GM23338 (cell line): ENCODE data around the gene RHO. TPM values are rescaled to one million over a fixed set of nuclear protein-coding genes. Genes with fewer than 3 reads are reported as not detected.

ENCODE experiments used
- ATAC-seq: fragments of 200-7000 bp; cut with Tn5 transposase; 3 replicates; pipeline ENCODE4 v1.9.1; 2020
- DNase-seq: peaks from one replicate; pipeline ENCODE4 v3.0.0-alpha.2; 2015; ENCODE audit warnings: low spot score
- H2AFZ ChIP-seq: fragments of 200-600 bp; sonication (generic); 2 replicates; pipeline ENCODE4 v1.8.0; 2016; ENCODE audit warnings: antibody characterized with exemption, mild to moderate bottlenecking, moderate library complexity
- H3F3A ChIP-seq: fragments of 200-600 bp; sonication (generic); replicated peaks from 2 replicates; pipeline ENCODE4 v1.8.0; 2017; ENCODE audit warnings: antibody characterized with exemption, mixed run types, low read depth
- H3K27ac ChIP-seq: fragments of 200-600 bp; sonication (generic); 2 replicates; pipeline ENCODE4 v1.6.1; 2016; ENCODE audit warnings: low read depth
- H3K27me3 ChIP-seq: fragments of 200-600 bp; sonication (generic); 2 replicates; pipeline ENCODE4 v1.8.0; 2016; ENCODE audit warnings: mild to moderate bottlenecking, mixed run types, moderate library complexity; ENCODE audit not compliant: insufficient read depth
- H3K36me3 ChIP-seq: fragments of 200-600 bp; sonication (generic); 2 replicates; pipeline ENCODE4 v1.8.0; 2016; ENCODE audit warnings: mild to moderate bottlenecking; ENCODE audit not compliant: insufficient read depth
- H3K4me1 ChIP-seq: fragments of 200-600 bp; sonication (generic); 2 replicates; pipeline ENCODE4 v1.8.0; 2016; ENCODE audit warnings: mild to moderate bottlenecking, moderate library complexity; ENCODE audit not compliant: insufficient read depth
- H3K4me2 ChIP-seq: fragments of 200-600 bp; sonication (generic); 2 replicates; pipeline ENCODE4 v1.7.1; 2017; ENCODE audit warnings: mixed run types
- H3K4me3 ChIP-seq: fragments of 200-600 bp; sonication (generic); 2 replicates; pipeline ENCODE4 v1.6.1; 2016; ENCODE audit warnings: mixed run types
- H3K79me2 ChIP-seq: fragments of 200-600 bp; sonication (generic); replicated peaks from 2 replicates; pipeline ENCODE4 v1.8.0; 2017; ENCODE audit warnings: mild to moderate bottlenecking; ENCODE audit not compliant: insufficient read depth
- H3K9me2 ChIP-seq: fragments of 200-600 bp; sonication (generic); 2 replicates; pipeline ENCODE4 v1.8.0; 2017; ENCODE audit not compliant: insufficient read depth
- H4K20me1 ChIP-seq: fragments of 200-600 bp; sonication (generic); replicated peaks from 2 replicates; pipeline ENCODE4 v1.8.0; 2017; ENCODE audit warnings: mild to moderate bottlenecking; ENCODE audit not compliant: insufficient read depth
- H3K27ac Mint-ChIP-seq: 2 replicates; pipeline ENCODE4 v1.8.0; 2020; ENCODE audit warnings: inconsistent platforms, mild to moderate bottlenecking, moderate library complexity, mixed read lengths
- H3K27me3 Mint-ChIP-seq: 3 replicates; pipeline ENCODE4 v1.8.0; 2022; ENCODE audit warnings: low read depth, mild to moderate bottlenecking, moderate library complexity, mixed read lengths, inconsistent platforms; ENCODE audit not compliant: insufficient read depth, poor library complexity
- H3K36me3 Mint-ChIP-seq: 3 replicates; pipeline ENCODE4 v1.8.0; 2021; ENCODE audit warnings: low read depth, mild to moderate bottlenecking, inconsistent platforms, moderate library complexity, mixed read lengths
- H3K4me1 Mint-ChIP-seq: 3 replicates; pipeline ENCODE4 v1.8.0; 2020; ENCODE audit warnings: mild to moderate bottlenecking, inconsistent platforms, mixed read lengths
- H3K4me3 Mint-ChIP-seq: 3 replicates; pipeline ENCODE4 v1.8.0; 2021; ENCODE audit warnings: moderate library complexity, mild to moderate bottlenecking, inconsistent platforms, mixed read lengths
- H3K9me3 Mint-ChIP-seq: 3 replicates; pipeline ENCODE4 v1.8.0; 2020; ENCODE audit warnings: moderate library complexity, mild to moderate bottlenecking, inconsistent platforms, mixed read lengths
- CREB1 ChIP-seq: fragments of 250-450 bp; sonication (Bioruptor Pico); IDR thresholded peaks from 2 replicates; pipeline ENCODE4 v1.5.0; 2020; ENCODE audit warnings: low read depth, mild to moderate bottlenecking, moderate library complexity
- EZH2phosphoT487 ChIP-seq: fragments of 200-600 bp; sonication (generic); IDR thresholded peaks from one replicate; pipeline ENCODE4 v1.8.1; 2018; ENCODE audit warnings: antibody characterized with exemption; ENCODE audit not compliant: unreplicated experiment
- NANOG ChIP-seq: IDR thresholded peaks from 2 replicates; pipeline ENCODE4 v1.6.1; 2016; ENCODE audit warnings: antibody characterized with exemption, borderline replicate concordance
- POLR2AphosphoS5 ChIP-seq: IDR thresholded peaks from 2 replicates; pipeline ENCODE4 v1.6.1; 2016; ENCODE audit warnings: antibody characterized with exemption, low read depth
- STAT1 ChIP-seq: IDR thresholded peaks from one replicate; pipeline ENCODE4 v1.6.1; 2016; ENCODE audit warnings: antibody characterized with exemption; ENCODE audit not compliant: unreplicated experiment
- polyA plus RNA-seq: library from polyadenylated mRNA; unstranded; fragments of >200 nt; fragmentation: Nextera tagmentation; extraction: Ambion mirVana; gene quantifications from 2 replicates; pipeline ENCODE4 v1.2.1, GENCODE V29; 2016
- total RNA-seq: library from RNA; depleted of rRNA; stranded (reverse); fragments of >200 nt; shearing (Covaris generic); gene quantifications from 2 replicates; pipeline ENCODE4 v1.2.3, GENCODE V29; 2014
- TF ChIP-seq, protein P1 (sequence below): IDR thresholded peaks from one replicate; pipeline ENCODE4 v1.6.1; 2018; ENCODE audit warnings: antibody characterized with exemption; ENCODE audit not compliant: unreplicated experiment
- TF ChIP-seq, protein P2 (sequence below), 2 experiments: fragments of 200-600 bp in 1 of 2; sonication (generic) in 1 of 2; conservative IDR thresholded peaks; 2 replicates each; pipeline versions ENCODE4 v1.5.1 to v1.6.1; 2016 to 2017; ENCODE audit warnings: antibody characterized with exemption in 2 of 2, low read depth in 2 of 2, mild to moderate bottlenecking in 2 of 2, moderate library complexity in 1 of 2
- TF ChIP-seq, protein P3 (sequence below): fragments of 250-450 bp; sonication (Bioruptor Pico); IDR thresholded peaks from 2 replicates; pipeline ENCODE4 v1.5.0; 2020; ENCODE audit warnings: mild to moderate bottlenecking, moderate library complexity

The RHO gene
- total and polyA plus RNA-seq, 2 experiments from 2014 or later: not detected

DNA sequence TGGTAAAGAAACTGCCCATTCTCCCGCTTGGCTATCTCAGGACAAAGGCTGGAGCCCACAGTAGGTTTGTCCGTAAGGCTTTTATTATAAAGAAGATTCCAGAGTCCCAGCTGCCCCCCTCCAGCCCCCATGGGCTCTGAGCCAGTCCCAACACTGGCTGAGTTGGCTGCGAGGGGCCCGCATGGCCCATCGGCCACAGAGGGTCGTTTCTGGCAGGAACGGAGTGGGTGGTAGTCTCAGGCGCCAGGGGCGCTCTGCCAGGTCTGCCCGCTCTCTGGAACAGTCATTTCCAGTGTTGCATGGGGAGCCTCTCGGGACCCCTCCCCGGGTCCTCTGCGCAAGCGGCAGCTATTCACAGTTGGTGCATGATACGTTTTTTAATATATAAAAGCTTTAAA, 26.7 kb downstream of the RHO start:
- no peak overlapping the region for H3K4me3 ChIP-seq
- no peaks in the 10 kb centered on the region for H3K36me3 Mint-ChIP-seq
- H3K36me3 ChIP-seq: no peaks in the 10 kb centered on the region
- no peaks in the 10 kb centered on the region for H3K79me2 ChIP-seq
- no peak overlapping the region for H3K27ac Mint-ChIP-seq
- H3K4me1 Mint-ChIP-seq: peaks cover 41% of the 10 kb centered on the region
- H3K4me2 ChIP-seq: no peak overlapping the region
- no peak overlapping the region for H3K4me3 Mint-ChIP-seq
- TF ChIP-seq, protein P1, sequence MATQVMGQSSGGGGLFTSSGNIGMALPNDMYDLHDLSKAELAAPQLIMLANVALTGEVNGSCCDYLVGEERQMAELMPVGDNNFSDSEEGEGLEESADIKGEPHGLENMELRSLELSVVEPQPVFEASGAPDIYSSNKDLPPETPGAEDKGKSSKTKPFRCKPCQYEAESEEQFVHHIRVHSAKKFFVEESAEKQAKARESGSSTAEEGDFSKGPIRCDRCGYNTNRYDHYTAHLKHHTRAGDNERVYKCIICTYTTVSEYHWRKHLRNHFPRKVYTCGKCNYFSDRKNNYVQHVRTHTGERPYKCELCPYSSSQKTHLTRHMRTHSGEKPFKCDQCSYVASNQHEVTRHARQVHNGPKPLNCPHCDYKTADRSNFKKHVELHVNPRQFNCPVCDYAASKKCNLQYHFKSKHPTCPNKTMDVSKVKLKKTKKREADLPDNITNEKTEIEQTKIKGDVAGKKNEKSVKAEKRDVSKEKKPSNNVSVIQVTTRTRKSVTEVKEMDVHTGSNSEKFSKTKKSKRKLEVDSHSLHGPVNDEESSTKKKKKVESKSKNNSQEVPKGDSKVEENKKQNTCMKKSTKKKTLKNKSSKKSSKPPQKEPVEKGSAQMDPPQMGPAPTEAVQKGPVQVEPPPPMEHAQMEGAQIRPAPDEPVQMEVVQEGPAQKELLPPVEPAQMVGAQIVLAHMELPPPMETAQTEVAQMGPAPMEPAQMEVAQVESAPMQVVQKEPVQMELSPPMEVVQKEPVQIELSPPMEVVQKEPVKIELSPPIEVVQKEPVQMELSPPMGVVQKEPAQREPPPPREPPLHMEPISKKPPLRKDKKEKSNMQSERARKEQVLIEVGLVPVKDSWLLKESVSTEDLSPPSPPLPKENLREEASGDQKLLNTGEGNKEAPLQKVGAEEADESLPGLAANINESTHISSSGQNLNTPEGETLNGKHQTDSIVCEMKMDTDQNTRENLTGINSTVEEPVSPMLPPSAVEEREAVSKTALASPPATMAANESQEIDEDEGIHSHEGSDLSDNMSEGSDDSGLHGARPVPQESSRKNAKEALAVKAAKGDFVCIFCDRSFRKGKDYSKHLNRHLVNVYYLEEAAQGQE: no peak
- TF ChIP-seq NANOG (no peak), CREB1 (CRISPR knock-in tag) (no peak), STAT1 (no peak), POLR2AphosphoS5 (no peak), EZH2phosphoT487 (no peak)
- TF ChIP-seq, protein P2, sequence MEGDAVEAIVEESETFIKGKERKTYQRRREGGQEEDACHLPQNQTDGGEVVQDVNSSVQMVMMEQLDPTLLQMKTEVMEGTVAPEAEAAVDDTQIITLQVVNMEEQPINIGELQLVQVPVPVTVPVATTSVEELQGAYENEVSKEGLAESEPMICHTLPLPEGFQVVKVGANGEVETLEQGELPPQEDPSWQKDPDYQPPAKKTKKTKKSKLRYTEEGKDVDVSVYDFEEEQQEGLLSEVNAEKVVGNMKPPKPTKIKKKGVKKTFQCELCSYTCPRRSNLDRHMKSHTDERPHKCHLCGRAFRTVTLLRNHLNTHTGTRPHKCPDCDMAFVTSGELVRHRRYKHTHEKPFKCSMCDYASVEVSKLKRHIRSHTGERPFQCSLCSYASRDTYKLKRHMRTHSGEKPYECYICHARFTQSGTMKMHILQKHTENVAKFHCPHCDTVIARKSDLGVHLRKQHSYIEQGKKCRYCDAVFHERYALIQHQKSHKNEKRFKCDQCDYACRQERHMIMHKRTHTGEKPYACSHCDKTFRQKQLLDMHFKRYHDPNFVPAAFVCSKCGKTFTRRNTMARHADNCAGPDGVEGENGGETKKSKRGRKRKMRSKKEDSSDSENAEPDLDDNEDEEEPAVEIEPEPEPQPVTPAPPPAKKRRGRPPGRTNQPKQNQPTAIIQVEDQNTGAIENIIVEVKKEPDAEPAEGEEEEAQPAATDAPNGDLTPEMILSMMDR (conservative IDR thresholded peaks at IDR 0.05; ENCODE audit: low read depth in 2 of 2): no peak
- TF ChIP-seq, protein P3, sequence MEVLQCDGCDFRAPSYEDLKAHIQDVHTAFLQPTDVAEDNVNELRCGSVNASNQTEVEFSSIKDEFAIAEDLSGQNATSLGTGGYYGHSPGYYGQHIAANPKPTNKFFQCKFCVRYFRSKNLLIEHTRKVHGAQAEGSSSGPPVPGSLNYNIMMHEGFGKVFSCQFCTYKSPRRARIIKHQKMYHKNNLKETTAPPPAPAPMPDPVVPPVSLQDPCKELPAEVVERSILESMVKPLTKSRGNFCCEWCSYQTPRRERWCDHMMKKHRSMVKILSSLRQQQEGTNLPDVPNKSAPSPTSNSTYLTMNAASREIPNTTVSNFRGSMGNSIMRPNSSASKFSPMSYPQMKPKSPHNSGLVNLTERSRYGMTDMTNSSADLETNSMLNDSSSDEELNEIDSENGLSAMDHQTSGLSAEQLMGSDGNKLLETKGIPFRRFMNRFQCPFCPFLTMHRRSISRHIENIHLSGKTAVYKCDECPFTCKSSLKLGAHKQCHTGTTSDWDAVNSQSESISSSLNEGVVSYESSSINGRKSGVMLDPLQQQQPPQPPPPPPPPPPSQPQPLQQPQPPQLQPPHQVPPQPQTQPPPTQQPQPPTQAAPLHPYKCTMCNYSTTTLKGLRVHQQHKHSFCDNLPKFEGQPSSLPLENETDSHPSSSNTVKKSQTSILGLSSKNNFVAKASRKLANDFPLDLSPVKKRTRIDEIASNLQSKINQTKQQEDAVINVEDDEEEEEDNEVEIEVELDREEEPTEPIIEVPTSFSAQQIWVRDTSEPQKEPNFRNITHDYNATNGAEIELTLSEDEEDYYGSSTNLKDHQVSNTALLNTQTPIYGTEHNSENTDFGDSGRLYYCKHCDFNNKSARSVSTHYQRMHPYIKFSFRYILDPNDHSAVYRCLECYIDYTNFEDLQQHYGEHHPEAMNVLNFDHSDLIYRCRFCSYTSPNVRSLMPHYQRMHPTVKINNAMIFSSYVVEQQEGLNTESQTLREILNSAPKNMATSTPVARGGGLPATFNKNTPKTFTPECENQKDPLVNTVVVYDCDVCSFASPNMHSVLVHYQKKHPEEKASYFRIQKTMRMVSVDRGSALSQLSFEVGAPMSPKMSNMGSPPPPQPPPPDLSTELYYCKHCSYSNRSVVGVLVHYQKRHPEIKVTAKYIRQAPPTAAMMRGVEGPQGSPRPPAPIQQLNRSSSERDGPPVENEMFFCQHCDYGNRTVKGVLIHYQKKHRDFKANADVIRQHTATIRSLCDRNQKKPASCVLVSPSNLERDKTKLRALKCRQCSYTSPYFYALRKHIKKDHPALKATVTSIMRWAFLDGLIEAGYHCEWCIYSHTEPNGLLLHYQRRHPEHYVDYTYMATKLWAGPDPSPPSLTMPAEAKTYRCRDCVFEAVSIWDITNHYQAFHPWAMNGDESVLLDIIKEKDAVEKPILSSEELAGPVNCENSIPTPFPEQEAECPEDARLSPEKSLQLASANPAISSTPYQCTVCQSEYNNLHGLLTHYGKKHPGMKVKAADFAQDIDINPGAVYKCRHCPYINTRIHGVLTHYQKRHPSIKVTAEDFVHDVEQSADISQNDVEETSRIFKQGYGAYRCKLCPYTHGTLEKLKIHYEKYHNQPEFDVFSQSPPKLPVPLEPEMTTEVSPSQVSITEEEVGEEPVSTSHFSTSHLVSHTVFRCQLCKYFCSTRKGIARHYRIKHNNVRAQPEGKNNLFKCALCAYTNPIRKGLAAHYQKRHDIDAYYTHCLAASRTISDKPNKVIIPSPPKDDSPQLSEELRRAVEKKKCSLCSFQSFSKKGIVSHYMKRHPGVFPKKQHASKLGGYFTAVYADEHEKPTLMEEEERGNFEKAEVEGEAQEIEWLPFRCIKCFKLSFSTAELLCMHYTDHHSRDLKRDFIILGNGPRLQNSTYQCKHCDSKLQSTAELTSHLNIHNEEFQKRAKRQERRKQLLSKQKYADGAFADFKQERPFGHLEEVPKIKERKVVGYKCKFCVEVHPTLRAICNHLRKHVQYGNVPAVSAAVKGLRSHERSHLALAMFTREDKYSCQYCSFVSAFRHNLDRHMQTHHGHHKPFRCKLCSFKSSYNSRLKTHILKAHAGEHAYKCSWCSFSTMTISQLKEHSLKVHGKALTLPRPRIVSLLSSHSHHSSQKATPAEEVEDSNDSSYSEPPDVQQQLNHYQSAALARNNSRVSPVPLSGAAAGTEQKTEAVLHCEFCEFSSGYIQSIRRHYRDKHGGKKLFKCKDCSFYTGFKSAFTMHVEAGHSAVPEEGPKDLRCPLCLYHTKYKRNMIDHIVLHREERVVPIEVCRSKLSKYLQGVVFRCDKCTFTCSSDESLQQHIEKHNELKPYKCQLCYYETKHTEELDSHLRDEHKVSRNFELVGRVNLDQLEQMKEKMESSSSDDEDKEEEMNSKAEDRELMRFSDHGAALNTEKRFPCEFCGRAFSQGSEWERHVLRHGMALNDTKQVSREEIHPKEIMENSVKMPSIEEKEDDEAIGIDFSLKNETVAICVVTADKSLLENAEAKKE (CRISPR knock-in tag): no peak
- DNase-seq (no peak), ATAC-seq (no peak)
- H3K9me3 Mint-ChIP-seq: no peaks in the 10 kb centered on the region
- H3K27me3 ChIP-seq: no peaks in the 10 kb centered on the region
- H3K27ac ChIP-seq: no peak overlapping the region
- no peak overlapping the region for H2AFZ ChIP-seq
- H3K4me1 ChIP-seq: peaks cover 10% of the 10 kb centered on the region; the same call in 1 of the 2 replicates
- H3F3A ChIP-seq: no peaks in the 10 kb centered on the region
- H3K9me2 ChIP-seq: no peaks in the 10 kb centered on the region
- H3K27me3 Mint-ChIP-seq: peaks cover 14% of the 10 kb centered on the region
- no peaks in the 10 kb centered on the region for H4K20me1 ChIP-seq
